Jurkat, Clone E6-1 (cell line): ENCODE measurements around the gene SUSD5.
A peak's percentile ranks its signal among the peaks of the same experiment; 100 is the strongest.
"Not testable (repeated sequence)": the region's sequence is repeated elsewhere in the genome, so short reads cannot be mapped to it uniquely, and the experiment has no call there.

ENCODE experiments used
- DNase-seq: peaks from one replicate; pipeline ENCODE4 v3.0.0-alpha.2; 2011; ENCODE audit warnings: low read depth, low spot score
- H3K4me3 ChIP-seq: 2 replicates; pipeline ENCODE4 v1.5.1; 2011; ENCODE audit warnings: mild to moderate bottlenecking, low read length, control low read depth, moderate library complexity

The SUSD5 gene

DNA sequence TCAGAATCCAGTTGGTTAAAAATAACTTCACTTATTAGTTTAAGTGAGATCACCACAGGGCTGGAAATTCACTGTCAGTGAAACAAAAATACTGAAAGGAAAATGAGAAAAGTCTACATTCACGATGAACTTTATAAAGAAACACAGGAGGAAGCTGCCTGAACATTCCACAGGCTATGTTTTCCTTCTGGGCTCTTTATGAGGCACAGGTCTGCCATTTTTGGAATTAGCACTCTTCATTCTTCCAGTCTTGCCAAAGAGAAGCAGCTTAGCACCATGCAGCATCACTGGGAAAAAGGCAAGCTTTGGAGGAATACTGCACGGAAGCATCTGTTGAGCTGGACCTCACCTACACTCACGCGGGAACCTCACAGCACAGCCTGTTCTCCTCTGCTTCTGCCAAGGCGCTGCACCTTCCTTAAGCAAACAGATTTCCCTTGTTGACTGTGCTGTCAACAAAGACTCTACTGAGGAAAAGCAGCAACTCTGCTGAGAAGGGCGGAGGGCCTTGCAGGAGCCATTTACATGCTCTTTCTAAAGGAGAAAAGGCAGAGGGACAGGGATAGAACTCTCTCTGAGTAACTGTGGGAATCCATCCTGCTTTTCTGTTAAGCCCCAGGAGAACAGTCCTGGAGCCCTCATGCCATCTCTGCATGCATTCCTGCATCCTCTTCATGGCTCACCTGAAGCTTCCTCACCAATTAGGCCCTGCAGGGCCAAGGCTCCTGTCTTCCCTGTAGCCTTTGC is 15.7 kb downstream of the SUSD5 start:
- no peak for DNase-seq

DNA sequence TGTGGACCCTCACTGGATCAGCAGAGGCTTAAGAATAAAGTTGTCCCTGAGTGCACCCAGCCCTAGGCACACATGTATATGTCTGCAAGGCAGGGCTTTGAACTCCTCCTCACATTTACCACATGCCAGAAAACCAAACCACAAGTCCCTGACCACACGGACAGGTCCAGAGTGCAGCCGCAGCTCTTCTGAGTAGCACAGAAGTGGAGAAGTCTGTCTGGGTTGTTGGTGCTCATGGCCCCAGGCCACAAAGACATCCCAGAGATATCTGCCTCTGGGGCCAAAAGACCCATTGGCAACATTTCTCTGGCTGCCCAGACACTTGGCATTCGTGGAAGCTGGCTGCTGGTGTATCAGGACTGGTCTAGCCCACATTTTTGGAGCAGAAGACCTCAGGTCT is 17.4 kb downstream of the SUSD5 start:
- no peak overlapping the region for H3K4me3 ChIP-seq

More for the DNA sequence above, 15.7 kb downstream of the SUSD5 start:
- no peak overlapping the region for H3K4me3 ChIP-seq

DNA sequence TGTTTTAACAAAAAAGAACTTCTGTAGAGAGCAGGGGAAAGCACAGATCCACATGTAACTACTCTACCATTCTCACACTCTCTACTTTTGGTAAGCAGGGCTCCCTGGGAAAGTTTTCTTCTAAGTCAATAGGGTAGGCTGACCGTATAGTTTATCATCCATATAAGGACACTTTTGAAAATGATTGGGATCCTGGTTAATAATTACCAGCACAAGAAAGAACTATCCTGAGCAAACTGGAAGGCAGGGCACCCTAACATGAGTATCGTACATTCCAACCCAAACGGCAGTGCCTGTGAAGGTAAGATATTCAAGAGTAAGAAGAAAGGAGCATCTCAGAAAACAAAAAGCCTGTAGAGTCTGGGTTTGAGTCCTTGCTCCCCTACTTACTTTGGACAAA is 22.1 kb downstream of the SUSD5 start:
- no peak overlapping the region for H3K4me3 ChIP-seq
- no peak for DNase-seq

More for the DNA sequence above, 17.4 kb downstream of the SUSD5 start:
- DNase-seq: no peak

DNA sequence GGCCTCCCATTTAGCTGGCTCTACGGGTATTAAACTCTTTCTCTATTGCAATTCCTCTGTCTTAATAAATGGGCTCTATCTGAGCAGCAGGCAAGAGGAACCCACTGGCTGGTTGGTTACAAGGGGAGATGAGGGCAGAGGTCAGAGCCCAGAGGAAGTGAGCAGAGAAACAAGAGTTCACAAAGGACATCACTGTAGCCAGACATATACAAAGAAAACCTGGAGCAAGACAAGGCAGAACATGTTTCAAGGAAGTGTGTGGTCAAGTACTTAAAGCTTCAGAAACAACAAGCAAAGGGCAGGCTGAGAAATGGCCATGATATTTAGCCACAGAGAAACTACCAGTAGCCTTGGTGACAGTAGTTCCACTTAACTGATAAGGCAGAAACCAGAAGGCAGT is 24.3 kb downstream of the SUSD5 start:
- no peak for DNase-seq
- no peak overlapping the region for H3K4me3 ChIP-seq

DNA sequence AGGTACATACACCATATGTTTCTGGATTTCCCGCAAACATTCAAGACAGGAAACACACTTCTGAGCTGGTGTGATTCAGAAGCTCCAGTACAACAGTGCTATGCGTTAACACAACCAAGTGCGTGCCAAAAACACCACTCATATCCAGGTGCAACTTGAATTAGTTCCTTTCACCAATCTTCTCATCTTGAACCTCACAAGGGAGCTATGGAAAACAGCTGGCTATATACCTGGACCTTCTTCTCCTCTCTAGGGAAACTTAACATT is 31.3 kb downstream of the SUSD5 start:
- DNase-seq: peak; percentile 62
- H3K4me3 ChIP-seq: no peak overlapping the region

DNA sequence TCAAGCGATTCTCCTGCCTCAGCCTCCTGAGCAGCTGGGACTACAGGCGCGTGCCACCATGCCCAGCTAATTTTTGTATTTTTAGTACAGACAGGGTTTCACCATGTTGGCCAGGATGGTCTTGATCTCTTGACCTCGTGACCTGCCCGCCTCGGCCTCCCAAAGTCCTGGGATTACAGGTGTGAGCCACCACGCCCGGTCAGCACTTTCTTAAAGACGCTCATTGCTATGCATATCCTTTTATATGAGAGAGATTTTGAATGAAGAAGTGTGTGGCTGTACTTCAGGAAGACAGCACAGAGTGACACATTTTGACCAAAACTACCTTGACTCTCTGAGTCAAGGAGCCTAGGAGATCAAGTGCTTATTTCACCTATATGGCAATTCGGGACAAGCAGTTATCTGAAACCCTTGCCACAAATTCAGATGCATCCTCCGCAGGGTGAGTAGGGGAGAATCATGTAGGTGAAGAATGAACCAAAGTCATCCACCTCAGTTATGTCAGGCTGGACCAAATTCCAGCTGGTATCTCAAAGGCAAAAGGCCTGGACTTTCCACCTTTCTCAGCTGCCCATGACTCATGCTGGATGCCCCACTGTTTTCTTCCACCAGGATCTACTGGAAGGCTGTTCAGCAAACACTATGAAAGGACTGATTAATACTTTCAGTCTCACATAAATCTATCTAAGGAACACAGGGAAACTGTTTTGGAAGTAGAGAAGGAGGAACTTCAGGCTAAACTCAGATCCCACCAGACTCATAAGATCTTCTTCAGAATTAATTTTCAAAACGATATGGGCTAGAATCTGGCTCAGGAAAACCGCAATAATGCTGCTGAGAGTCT is 31.9 kb downstream of the SUSD5 start:
- H3K4me3 ChIP-seq: no peak overlapping the region
- no peak for DNase-seq

DNA sequence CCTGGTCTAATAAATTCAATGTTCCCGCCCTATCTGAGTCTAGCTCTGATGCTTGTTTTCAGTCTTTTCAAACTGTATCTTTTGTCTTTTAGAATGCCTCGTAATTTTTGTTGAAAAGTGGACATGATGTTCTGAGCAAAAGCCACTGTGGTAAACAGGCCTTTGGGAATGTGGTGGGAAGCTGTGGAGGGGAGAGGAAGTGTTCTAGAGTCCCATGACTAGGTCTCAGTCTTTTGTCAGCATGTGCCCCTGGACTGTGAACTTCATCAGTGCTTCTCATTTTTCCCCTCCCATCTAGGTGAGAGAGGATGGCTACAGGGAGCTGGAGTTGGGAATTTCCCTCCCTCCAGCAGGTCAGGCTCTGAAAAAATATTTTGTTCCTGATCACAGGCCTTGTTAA is 33.7 kb downstream of the SUSD5 start:
- no peak overlapping the region for H3K4me3 ChIP-seq
- DNase-seq: no peak

DNA sequence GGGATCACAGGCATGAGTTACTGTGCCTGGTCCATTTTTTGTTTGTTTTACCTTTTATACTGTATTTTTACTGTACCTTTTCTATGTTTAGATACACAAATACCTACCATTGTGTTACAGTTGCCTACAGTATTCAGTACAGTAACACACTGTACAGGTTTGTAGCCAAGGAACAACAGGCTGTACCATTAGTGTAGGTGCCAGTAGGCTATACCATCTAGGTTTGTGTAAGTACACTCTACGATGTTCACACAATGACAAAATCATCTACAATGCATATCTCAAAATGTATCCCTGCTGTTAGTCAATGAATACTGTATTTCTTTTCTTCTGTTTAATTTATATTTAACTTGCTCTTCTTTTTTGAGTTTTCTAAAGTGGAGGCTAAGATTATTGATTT is 37.0 kb downstream of the SUSD5 start:
- DNase-seq, H3K4me3 ChIP-seq: not testable (repeated sequence)

DNA sequence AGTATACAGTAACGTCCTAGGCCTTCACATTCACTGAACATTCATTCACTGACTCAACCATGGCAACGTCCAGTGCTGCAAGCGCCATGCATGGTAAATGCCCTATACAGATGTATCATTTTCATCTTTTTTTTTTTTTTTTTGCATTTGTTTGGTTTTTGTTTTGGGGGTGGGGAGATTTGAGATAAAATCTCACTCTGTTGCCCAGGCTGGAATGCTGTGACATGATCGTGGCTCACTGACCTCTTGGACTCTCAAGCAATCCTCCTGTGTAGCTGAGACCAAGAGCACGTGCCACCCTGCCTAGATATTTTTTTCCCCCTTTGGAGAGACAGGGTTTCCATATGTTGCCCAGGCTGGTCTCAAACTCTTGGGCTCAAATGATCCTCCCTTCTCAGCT is 37.4 kb downstream of the SUSD5 start:
- no peak overlapping the region for H3K4me3 ChIP-seq
- no peak for DNase-seq

DNA sequence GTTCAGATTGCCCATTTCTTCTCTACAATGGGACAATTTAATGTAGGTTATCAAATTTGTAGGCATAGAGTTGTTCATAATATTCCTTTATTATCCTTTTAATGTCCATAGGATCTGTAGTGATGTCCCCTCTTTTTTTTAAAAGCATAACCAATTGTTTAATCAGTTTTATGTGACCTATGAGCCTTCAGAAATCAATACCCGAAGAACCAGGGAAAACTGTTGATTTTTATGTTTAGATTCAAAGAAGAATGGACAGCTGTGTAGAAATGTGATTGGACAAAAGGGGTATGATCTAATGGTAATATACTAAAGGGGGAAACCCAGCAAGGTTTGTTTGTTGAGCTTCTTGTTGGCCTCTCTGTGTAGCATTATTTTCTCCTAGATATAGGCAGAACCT is 39.5 kb downstream of the SUSD5 start:
- no peak overlapping the region for H3K4me3 ChIP-seq
- DNase-seq: no peak

DNA sequence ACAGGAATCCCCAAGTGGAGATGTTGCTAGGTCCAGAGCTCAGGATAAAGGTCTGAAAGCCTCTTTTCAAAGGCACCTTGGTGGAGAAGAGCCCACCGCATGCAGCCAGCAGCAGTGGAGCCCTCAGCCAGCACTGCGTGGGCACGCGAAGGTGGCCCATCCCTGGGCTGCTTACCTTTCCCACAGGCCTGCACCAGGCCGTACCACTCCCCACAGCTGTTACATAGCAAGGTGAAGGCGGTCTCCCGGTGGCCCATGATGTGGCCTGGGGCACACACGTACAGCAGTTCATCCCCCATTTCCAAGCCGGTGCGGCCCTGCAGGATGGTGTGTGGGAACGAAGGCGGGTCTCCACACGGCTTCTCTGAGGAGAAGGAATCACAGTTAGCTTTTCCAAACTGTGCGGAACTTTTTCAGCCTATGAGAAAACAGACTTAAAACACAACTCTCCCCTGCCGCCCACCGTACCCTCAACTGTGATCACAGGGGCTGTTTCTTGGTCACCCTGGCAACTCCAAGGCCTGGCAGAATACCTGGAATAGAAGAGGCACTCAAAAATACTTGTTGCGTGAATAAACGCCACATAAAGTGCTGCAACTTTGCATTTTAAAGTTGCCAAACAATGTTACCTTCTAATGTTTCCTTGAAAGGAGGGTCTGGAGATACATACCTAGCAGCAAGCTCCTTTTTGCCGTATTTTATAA is 43.7 kb downstream of the SUSD5 start:
- no peak for DNase-seq
- H3K4me3 ChIP-seq: no peak overlapping the region

DNA sequence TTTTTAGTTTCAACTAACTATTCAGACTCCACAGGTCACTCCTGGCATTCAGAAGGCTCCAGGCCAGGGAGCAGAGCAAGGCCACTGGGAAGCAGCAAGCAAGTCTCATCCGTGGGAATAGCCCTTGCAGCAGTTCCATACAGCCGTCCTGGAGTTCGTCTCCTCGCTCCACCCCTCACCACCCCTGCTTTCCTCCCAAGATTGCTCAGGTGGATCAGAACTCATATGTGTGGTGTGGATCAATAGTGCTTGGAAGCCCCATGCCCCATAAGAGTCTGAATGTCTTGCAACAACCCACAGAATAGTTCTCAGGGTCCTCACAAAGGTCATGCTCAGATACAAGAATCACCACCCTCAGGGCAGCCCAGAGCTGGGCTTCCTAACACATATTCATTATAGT is 44.5 kb downstream of the SUSD5 start:
- H3K4me3 ChIP-seq: no peak overlapping the region
- DNase-seq: no peak

DNA sequence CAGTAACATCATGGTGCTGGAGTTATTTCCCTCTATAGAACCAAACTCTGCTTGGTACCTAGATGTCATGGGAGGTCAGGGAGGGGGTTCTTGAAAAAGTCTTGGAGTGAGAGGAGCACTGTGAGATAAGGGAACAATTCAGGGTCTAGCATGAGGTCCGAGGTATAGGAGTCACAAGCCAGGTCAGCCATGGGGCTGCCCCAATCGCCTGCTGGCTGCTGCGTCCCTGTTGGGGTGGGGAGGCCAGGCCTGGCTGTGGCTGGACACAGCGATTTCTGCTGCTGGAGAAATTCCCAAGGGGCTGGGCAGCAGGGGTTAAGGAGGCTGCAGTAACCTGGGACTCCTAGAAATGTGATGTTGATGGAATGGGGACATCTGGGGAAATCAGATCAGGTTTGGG is 44.9 kb downstream of the SUSD5 start:
- no peak for DNase-seq
- no peak overlapping the region for H3K4me3 ChIP-seq

DNA sequence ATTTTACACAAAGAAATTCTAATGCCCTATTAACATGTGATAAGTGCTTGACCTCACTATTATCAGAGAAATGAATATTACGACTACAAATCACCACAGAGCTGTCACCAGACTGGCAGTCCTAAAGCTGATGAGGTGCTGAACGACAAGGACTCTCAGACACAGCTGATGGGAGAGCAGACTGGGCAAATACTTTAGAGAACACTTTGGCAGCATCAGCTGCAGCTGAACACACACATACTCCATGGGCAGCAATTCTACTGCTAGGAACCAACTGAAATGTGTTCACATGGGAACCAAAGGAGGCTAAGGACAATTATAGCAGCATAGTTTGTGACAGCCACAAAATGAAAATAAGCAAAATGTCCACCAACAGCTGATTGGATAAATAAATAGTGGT is 45.5 kb downstream of the SUSD5 start:
- no peak overlapping the region for H3K4me3 ChIP-seq
- DNase-seq: no peak

DNA sequence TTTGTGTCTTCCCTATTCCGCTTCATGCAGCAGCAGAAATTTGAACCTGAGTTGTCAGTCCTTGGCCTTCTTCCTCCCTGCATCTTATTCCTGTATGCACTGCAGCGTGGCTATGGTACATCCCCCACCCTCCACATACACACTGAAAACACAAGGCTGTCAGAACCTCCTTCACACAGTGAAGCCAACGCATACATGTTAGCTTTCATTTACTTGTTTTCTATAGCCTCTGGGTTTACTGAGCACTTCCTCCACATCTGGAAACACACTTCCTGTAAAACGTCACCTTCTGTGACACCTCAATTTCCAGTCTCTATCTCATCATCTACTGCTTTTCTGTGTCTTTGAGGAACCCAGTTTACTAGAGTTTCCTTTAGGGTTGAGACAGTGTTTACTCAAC is 47.0 kb downstream of the SUSD5 start:
- H3K4me3 ChIP-seq: no peak overlapping the region

DNA sequence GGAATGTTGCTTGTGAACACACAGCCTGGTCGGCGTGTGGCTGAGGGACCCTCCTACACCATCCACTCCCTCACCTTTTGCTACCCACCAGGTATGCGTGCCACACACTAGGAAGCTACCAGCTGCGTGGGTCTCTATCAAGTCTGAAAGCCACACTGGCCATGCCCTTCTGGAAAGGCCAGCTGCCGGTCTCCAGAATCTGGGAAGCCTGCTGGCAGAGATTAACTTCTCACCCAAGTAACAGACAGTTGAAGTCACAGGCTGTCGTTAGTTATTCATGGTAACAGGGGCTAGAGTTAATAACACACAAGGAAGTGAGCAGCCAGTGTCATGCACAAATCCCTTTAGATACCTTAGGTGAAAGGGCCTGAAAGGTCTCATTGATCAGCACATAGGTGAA is 48.1 kb downstream of the SUSD5 start:
- DNase-seq: no peak
- no peak overlapping the region for H3K4me3 ChIP-seq

More for the DNA sequence above, 47.0 kb downstream of the SUSD5 start:
- peak; percentile 45 for DNase-seq

DNA sequence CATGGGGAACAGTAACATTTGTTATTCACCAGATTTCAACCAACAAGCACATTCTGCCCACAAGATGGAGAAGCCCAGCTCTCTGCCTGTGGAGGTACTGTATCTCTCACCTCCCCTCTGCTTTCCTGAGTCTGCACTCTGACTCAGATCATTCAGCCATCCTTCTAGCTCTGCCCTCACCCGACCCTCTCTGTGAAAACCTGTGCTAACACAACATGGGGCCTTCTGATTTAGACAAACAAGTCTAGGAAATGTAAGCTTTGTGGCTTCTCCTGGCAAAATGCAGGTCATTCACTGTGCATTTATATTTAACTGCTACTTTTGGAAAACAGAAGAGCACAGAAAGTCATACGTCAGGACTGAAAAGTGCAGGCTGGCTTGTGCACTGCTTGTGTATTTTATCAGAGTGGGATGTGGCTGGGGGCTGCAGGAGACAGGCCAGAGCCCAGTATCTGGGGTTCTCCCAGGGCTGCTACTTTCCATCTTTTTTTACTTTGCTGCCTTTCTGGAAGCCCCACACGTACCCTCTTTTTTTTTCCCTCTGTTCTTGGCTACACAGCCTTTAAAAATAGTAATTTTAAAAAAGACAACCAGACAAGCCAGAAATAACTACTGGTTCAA is 50.8 kb downstream of the SUSD5 start:
- DNase-seq: no peak

DNA sequence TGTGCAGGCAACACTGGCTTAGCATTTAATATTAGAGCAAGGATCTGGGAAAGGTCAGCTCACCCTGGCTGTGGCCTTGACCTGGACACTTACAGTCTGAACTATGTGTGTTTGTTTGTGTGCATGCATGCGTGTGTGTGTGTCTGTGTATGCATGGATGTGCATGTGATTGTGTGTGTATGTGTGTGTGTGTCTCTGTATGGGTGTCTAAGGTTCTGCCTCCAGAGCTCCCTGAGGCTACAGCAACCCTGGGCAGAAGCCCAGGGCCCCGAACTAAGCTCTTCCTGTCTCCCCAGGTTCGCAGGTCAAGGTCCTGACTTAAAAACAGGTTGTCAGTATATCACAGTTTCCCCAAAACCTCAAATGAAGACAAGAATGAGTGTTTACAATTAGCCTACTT is 51.3 kb downstream of the SUSD5 start:
- no peak for DNase-seq
- no peak overlapping the region for H3K4me3 ChIP-seq

More for the DNA sequence above, 50.8 kb downstream of the SUSD5 start:
- no peak overlapping the region for H3K4me3 ChIP-seq

DNA sequence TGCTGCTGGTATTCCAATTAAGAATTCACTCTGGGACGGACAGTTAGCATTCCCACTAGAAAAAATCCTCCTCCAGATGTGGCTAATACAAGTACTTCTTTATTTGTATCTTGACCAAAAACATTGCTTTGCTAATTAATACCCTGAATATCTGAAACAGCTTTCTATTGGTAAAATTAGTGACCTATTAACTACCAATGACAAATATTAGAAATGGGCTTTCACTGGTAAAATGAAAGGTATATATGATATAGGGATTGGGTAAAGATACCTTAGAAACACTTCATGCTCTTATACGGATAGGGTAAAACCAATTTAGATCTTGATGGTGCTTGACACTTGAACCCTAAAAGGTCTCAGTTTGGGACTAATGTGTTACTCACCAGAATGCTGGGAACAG is 52.5 kb downstream of the SUSD5 start:
- no peak overlapping the region for H3K4me3 ChIP-seq
- DNase-seq: no peak

DNA sequence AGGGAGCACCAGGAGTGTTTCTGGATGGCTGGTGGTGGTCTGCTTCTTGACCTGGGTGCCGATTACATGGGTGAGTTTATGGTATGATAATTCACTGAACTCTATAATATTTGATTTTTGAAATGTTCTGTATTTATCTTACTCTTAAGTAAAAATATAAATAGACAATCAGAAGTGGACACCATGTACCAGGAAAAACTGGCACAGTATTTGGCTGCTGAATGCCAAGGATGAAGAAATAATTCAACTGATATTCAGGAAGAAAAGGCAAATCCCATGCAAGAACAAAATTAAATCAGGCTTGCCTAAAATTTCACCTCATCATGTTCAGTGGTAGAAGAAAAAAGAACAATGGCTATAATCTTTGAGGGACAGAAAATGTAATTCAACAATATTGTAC is 53.2 kb downstream of the SUSD5 start:
- no peak for DNase-seq

More for the DNA sequence above, 53.2 kb downstream of the SUSD5 start:
- no peak overlapping the region for H3K4me3 ChIP-seq
